Heart left ventricle (tissue), 16 donors: ENCODE measurements around the gene MVD. TPM values are rescaled to one million over a fixed set of nuclear protein-coding genes. Genes with fewer than 3 reads are reported as not detected.

Experiments
- ATAC-seq, 4 donors: fragments of 200-7000 bp; cut with Tn5 transposase; one replicate each; pipeline ENCODE4 v1.9.1; 2020 to 2022; ENCODE audit warnings: moderate library complexity in 4 of 4, mild to moderate bottlenecking in 3 of 4, moderate number of reproducible peaks in 1 of 4
- DNase-seq, 5 donors: peaks; one replicate each; pipeline ENCODE4 v3.0.0-alpha.2; 2020
- H3K27ac ChIP-seq, 12 donors: fragments of 200-600 bp; sonication (generic) in 4 of 12; one replicate each; pipeline versions ENCODE4 v1.5.0 to v1.8.0; 2016 to 2022; ENCODE audit warnings: mild to moderate bottlenecking in 2 of 12
- H3K27me3 ChIP-seq, 9 donors: fragments of 200-600 bp; sonication (generic) in 2 of 9; one replicate each; pipeline versions ENCODE4 v1.5.1 to v1.8.0; 2016 to 2022; ENCODE audit warnings: mild to moderate bottlenecking in 3 of 9
- H3K36me3 ChIP-seq, 9 donors: fragments of 200-600 bp; sonication (generic) in 2 of 9; one replicate each; pipeline versions ENCODE4 v1.5.0 to v1.8.0; 2018 to 2022; ENCODE audit warnings: mild to moderate bottlenecking in 2 of 9
- H3K4me1 ChIP-seq, 12 donors: fragments of 200-600 bp; sonication (generic) in 4 of 12; one replicate each; pipeline versions ENCODE4 v1.5.0 to v1.8.0; 2016 to 2022; ENCODE audit warnings: mild to moderate bottlenecking in 3 of 12
- H3K4me3 ChIP-seq, 12 donors: fragments of 200-600 bp; sonication (generic) in 4 of 12; one replicate each; pipeline versions ENCODE4 v1.5.0 to v1.8.0; 2017 to 2022; ENCODE audit warnings: mild to moderate bottlenecking in 9 of 12, moderate library complexity in 4 of 12
- H3K9me3 ChIP-seq, 12 donors: fragments of 200-600 bp; sonication (generic) in 4 of 12; one replicate each; pipeline versions ENCODE4 v1.5.0 to v1.8.0; 2016 to 2022; ENCODE audit warnings: mild to moderate bottlenecking in 1 of 12
- CTCF ChIP-seq, 12 donors: fragments of 200-600 bp; sonication (generic) in 4 of 12; IDR thresholded peaks; one replicate each; pipeline versions ENCODE4 v1.5.0 to v1.8.0; 2018 to 2022; ENCODE audit warnings: antibody characterized with exemption in 12 of 12, mild to moderate bottlenecking in 5 of 12
- POLR2A ChIP-seq, 2 donors: fragments of 450-650 bp; IDR thresholded peaks; one replicate each; pipeline ENCODE4 v1.6.1; 2017; ENCODE audit warnings: antibody characterized with exemption in 2 of 2, mild to moderate bottlenecking in 2 of 2, moderate library complexity in 2 of 2
- WGBS, 4 donors: extraction: QIAGEN DNeasy Blood & Tissue Kit in 2 of 4; methylation state at CpG; one replicate each; pipeline versions ENCODE4 v1.1.5 to v1.1.7; 2013 to 2018; 5-methylcytosine and 5-hydroxymethylcytosine counted together
- intact Hi-C, 10 donors: fragments of 100-400 bp; cut with DNase I; formaldehyde crosslinking; loops; one replicate each; pipeline versions ENCODE4 v1.11.1 to v1.14.2; 2022
- polyA plus RNA-seq, 2 donors: library from polyadenylated mRNA; stranded (reverse); fragments of 200-250 nt; gene quantifications; one replicate each; pipeline ENCODE4 v1.2.3, GENCODE V29; 2013
- total RNA-seq, 9 donors: library from RNA; depleted of rRNA in 2 of 9; stranded (reverse); fragments of >200 nt in 2 of 9; fragmentation: NEBNext Ultra II Directional in 3 of 9; extraction: Animal tissue kit (Norgen Biotek cat#: 25700) in 3 of 9; gene quantifications; one replicate each; pipeline versions ENCODE4 v1.1.0 to v1.2.4, GENCODE V29; 2016 to 2023
- donor health status: ischemic (EF 13 %, LVEDD 7.1; RV severe dilation, severe dysfunction).
- donor health status: healthy with polysubstance abuse.
- donor health status: DM: no; HTN: yes; CAD: no.
- donor health status: DM: no; HTN: no; CAD: no.
- donor health status: ischemic (EF 25% LVEDD 6.9; RV normal size, moderate dysfunction).
- donor health status: ischemic (EF 25% LVEDD 5.7; RV mildly dilated, moderate dysfunction).
- donor health status: healthy.
- donor health status: DM: yes; HTN: yes; CAD: no.
- donor health status: ischemic (EF 35%, LVEDD 5.7; RV mildly dilated, moderate dysfunction).
- donor health status: nonischemic (EF 11% LVEDD 7.7; RV severe dilation, severe dysfunction).
- donor health status: DM: yes; HTN: yes; CAD: no.
- donor health status: PGD.
- donor health status: ischemic (EF 29% LVEDD 5.4; RV normal size, mild dysfunction).
- donor health status: nonischemic (EF 23%, LVEDD 6.1; RV moderate dilation, normal function).

Gene MVD
- total and polyA plus RNA-seq, 11 donors, result 17.5 to 41.2 (median 21.0) TPM

DNA sequence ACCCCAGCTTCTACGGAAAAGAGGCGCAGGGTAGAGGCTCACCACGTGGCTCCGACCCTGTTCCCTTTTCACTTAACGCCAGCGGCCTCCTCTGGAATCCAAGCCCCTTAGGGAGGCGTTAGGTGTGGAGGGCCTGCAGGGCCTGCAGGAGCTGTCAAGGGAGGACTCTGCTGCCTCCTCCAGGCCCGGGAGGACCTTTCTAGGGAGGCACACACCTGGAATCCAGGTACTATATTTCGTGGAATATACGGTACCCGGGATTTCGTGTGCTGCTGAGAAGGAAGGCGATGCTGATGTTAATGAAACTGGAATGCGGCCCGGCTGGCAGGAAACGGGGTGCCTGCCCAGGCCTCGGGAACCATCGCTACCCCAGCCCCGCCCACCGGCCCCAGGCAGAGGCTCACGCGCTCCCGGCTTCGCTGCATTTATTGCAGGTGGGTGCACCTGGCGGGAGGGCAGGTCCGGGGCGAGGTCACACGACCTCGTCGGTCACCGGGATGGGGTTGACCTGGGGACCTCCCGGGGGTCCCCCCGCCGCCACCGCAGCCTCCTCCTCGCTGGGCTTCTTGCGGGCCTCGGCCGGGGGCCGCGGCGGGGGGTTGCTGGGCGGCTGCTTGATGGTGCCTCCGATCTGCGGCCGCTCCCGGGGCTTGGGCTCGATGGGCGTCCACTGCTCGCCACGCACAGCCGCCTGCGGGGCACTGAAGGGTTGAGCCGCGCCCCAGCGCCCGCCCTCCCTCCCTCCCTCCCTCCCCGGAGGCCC is 19.8 kb downstream of the MVD start:
- DNase-seq (no peak), ATAC-seq (no peak)
- Histone ChIP-seq H3K36me3 (peaks cover 0 to 43% (median 0%) of the 10 kb centered on the region in 9 donors), H3K27ac (no peak overlapping the region), H3K27me3 (peaks cover 13 to 33% (median 30%) of the 10 kb centered on the region in 9 donors), H3K4me3 (no peak overlapping the region), H3K9me3 (no peaks in the 10 kb centered on the region), H3K4me1 (peaks cover 0 to 23% (median 0%) of the 10 kb centered on the region in 12 donors)
- no peak for TF ChIP-seq CTCF (IDR thresholded peaks at IDR 0.05)
- TF ChIP-seq POLR2A (IDR thresholded peaks at IDR 0.05), result no peak
- intact Hi-C loops, result no loop called here
- 85 to 94% (median 90%) methylated on average over 41 to 58 of the region's 58 CpGs for WGBS, 4 donors

DNA sequence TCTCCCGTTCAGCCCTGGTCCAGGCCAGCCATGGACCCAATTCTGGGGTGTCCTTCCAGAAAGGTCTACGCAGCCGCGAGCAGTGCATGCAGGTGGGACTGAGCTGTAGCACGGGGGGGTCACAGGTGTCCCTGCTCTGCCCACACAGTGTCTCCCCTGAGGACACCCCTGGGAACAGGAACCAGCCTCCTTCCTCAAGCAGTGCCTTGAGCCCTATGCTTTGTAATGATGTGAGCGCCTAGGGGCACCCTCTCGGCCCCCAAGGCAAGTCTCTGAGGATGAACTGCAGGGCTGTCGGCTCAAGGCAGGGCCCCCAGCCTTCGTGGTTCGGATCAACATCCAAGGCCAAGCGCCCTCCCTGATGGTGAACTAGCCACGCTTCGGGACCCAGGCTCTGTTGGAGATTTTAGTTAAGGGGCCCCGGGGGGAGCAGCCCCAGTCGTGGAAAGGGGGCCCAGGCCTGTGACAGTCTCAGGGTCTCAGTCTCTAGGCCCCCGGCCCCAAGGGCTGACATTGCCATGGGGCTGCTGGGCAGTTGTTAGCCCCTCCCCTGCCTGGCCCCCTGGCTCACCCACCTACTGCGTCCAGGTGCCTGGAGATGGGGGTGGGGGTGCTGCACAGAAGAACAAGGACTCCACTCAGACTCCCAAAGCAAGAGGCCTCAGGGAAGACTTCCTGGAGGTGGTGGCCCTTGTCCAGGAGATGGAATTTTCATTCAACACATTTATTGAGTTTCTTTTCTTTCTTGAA is 22.2 kb downstream of the MVD start:
- Histone ChIP-seq H3K9me3 (no peaks in the 10 kb centered on the region), H3K4me3 (no peak overlapping the region), H3K27me3 (peaks cover 16 to 55% (median 30%) of the 10 kb centered on the region in 9 donors), H3K36me3 (peaks cover 0 to 28% (median 0%) of the 10 kb centered on the region in 9 donors), H3K27ac (no peak overlapping the region), H3K4me1 (peaks cover 0 to 11% (median 0%) of the 10 kb centered on the region in 12 donors)
- TF ChIP-seq POLR2A (IDR thresholded peaks at IDR 0.05) (no peak), CTCF (IDR thresholded peaks at IDR 0.05) (no peak)
- intact Hi-C loops, result no loop called here
- ATAC-seq (no peak), DNase-seq (no peak)
- WGBS, 4 donors, result 53 to 82% (median 62%) methylated on average over 5 to 17 of the region's 17 CpGs

DNA sequence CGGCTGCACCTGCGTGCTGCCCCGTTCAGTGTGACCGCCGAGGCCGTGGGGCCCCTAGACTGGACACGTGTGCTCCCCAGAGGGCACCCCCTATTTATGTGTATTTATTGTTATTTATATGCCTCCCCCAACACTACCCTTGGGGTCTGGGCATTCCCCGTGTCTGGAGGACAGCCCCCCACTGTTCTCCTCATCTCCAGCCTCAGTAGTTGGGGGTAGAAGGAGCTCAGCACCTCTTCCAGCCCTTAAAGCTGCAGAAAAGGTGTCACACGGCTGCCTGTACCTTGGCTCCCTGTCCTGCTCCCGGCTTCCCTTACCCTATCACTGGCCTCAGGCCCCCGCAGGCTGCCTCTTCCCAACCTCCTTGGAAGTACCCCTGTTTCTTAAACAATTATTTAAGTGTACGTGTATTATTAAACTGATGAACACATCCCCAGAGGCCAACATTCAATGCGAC is 22.8 kb downstream of the MVD start:
- no peak overlapping the region for H3K4me3 ChIP-seq
- TF ChIP-seq POLR2A (IDR thresholded peaks at IDR 0.05), result no peak
- no peak for TF ChIP-seq CTCF (IDR thresholded peaks at IDR 0.05)
- no peaks in the 10 kb centered on the region for H3K9me3 ChIP-seq
- intact Hi-C loops, result no loop called here
- no peak for ATAC-seq
- peaks cover 0 to 22% (median 0%) of the 10 kb centered on the region in 9 donors for H3K36me3 ChIP-seq
- no peak overlapping the region for H3K27ac ChIP-seq
- H3K27me3 ChIP-seq, result peaks cover 16 to 61% (median 30%) of the 10 kb centered on the region in 9 donors
- H3K4me1 ChIP-seq, result peaks cover 0 to 17% (median under 1%) of the 10 kb centered on the region in 12 donors
- no peak for DNase-seq
- whole genome bisulfite sequencing, 4 donors, result 41 to 54% (median 49%) methylated on average over 13 of the region's 13 CpGs
